Pons (tissue), 1 donor: Measurements from ENCODE around the gene COX7C.
"Not testable (repeated sequence)": the region's sequence is repeated elsewhere in the genome, so short reads cannot be mapped to it uniquely, and the experiment has no call there.

Experiments
- DNase-seq: peaks from one replicate; pipeline ENCODE4 v3.0.0-alpha.2; 2016; ENCODE audit warnings: low spot score

Gene COX7C

DNA sequence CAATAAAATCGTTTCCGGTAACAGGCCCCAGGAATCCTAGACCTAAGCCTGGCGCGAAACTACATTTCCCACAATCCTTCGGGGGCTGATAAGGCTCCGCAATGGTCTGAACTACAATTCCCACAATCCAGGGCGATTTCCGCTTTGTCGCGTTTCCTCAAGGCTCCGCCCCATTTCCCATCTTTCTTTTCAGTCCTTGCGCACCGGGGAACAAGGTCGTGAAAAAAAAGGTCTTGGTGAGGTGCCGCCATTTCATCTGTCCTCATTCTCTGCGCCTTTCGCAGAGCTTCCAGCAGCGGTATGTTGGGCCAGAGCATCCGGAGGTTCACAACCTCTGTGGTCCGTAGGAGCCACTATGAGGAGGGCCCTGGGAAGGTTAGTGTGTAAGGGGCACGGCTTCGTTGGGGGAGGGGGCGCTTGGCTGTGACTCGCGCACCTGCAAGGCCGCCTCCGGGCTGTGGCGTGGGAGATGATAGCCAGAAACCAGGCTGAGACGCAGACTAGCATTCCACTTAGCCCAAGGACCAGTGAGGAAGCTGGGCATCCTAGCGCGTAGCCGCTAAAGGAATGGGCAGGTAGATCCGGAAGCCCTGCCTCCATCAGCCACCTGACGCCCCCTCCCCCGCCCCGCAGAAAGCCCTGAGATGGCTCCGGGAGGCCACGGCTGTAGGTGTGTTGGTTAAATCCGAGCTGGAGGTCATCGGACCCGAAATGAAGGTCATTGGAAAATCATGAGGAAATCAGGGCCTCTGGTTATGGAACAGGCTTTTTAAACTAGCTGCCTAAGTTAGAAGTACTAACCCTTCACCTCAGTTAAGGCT lies at the start of gene COX7C:
COX7C (plus strand) TSS at position 186 of the 821 bp plus-strand sequence; CDS start at position 301, 115 bp downstream.
- peak; percentile 99 for DNase-seq

- DNase-seq, result not testable (repeated sequence)
Measured at GRCh38 chr5:86569522-86570426, 48.0 kb upstream of the COX7C start.

- DNase-seq, result no peak
Measured at GRCh38 chr5:86570427-86571083, 47.2 kb upstream of the COX7C start.

DNA sequence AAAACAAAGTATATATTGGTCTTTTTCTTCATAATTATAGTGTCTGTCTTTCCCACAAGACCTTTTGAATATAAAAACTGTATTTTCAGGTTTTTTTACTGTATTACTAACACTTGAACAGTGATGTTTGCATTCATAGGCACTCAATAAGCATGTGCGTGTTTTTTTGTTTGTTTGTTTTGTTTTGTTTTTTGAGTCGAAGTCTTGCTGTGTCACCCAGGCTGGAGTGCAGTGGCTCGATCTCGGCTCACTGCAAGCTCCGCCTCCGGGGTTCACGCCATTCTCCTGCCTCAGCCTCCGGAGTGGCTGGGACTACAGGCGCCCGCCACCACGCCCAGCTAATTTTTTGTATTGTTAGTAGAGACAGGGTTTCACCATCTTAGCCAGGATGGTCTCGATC lies 46.6 kb upstream of the COX7C start:
- not testable (repeated sequence) for DNase-seq

- DNase-seq, result no peak
Measured at GRCh38 chr5:86572825-86573517, 44.8 kb upstream of the COX7C start.

DNA sequence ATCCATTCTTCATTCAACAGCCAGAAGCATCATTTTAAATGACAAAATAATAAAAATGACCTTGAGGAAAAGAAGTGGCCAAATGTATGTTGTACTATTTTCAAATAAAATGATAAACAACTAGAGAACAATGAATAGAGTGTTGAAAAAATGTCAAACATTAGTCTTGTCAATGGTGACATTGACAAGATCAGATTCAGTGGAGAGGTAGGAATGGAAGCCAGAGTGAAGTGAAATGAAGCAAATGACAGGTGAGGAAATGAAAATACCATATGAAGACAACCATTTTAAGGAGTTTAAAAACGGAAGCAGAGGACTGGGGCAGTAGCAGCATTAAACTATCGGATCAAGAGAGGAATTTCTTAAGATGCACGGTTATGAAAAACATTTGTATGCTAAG lies 38.2 kb upstream of the COX7C start:
- DNase-seq, result no peak

- no peak for DNase-seq
Measured at GRCh38 chr5:86596476-86596875, 21.3 kb upstream of the COX7C start.

DNA sequence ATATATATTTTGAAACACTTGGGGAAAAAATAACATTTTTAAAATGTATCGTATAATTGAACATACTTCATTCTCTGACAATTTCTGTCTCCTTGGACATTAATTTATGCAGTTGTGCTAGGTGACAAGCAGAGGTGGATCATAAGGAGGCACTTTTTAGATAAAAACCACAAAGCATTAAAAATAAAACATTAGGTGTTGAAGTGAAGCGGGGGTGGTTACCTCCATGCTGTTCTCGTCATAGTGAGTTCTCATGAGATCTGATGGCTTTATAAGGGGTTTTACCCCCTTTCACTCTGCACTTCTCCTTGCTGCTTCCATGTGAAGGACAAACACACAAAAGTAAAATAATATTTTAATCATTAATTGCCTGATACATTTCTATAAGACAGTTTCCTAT lies 11.9 kb upstream of the COX7C start:
- no peak for DNase-seq

GRCh38 chr5:86613455-86613854 lies 4.3 kb upstream of the COX7C start:
- no peak for DNase-seq

- no peak for DNase-seq
Measured at GRCh38 chr5:86617309-86617755, 409 bp upstream of the COX7C start.

DNA sequence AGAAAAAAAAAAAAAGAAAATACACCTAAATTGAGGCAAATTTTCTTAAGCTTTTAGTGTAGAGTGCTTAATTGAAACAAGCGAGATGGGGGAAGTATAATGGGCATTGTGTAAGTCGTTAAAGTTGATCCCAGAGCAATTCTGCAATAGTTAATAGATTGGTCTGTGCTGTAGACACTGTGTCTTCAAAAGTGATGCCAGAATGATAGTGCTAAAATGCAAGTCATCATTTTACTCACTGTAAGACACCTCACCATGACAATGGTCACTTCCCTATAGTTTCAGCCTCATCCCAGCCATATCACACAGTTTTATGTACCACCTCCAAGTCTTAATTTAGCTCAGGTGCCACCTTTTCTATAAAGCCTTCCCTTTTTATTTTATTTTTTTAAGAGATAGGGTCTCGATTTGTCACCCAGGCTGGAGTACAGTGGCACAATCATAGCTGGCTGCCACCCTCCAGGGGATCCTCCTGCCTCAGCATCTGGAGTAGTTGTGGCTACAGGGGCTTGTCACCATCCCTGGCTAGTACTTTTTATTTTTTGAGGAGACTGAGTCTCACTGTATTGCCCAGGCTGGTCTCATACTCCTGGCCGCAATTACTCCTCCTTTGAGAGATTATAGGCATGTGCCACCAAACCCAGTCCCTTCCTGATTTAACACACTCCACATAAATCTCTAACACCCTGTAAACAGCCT lies 6.2 kb downstream of the COX7C start:
- DNase-seq, result no peak

GRCh38 chr5:86625148-86625547 lies 7.4 kb downstream of the COX7C start:
- DNase-seq, result no peak

GRCh38 chr5:86626149-86626548 lies 8.4 kb downstream of the COX7C start:
- DNase-seq, result no peak

GRCh38 chr5:86631165-86631564 lies 13.4 kb downstream of the COX7C start:
- no peak for DNase-seq

DNA sequence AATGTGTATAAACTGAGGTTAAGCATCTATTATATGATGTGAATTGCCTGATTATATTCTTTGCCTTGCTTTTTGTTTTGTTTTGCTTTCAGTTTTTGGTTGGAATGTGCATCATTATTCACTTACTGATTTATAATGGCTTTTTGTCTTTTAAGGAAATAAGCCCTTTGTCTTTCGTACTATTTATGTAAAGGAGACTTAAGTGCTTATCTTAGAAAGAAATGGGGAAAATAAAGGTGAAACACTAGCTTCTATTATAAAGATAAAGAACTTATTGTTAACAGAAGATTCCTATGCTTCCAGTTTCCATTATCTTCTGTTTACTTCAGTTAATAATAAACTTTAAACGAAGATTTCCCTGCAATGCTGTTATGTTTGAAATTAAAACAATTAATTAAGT lies 23.3 kb downstream of the COX7C start:
- DNase-seq, result peak; percentile 45

DNA sequence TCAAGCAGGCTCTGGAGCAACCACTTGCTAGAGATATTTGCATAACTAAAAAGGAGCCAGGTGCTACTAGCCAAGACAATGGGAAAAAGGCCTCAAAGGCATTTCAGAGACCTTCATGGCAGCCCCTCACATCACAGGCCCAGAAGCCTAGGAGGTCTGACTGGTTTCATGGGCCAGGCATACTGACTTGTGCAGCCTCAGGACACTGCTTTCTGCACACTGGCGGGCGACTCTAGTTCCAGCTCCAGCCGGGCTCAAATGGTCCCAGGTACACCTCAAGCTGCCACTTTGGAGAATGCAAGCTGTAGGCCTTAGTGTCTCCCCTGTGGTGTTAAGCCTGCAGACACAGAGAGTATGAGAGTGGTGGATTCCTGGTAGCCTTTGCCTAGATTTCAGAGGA lies 27.1 kb downstream of the COX7C start:
- no peak for DNase-seq

DNA sequence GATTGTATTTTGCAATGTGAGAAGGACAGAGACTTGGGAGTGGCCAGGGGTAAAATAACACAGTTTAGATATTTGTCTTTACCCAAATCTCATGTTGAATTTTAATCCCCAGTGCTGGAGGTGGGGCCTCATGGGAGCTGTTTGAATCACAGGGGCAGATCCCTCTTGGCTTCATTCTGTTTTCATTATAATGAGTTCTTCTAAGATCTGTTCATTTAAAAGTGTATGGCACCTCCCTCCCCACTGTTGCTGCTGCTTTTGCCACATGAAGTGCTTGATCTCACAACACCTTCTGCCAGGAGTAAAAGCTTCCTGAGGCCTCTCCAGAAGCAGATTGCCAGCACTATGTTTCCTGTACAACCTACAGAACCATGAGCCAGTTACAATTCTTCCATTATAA lies 28.1 kb downstream of the COX7C start:
- DNase-seq, result no peak

DNA sequence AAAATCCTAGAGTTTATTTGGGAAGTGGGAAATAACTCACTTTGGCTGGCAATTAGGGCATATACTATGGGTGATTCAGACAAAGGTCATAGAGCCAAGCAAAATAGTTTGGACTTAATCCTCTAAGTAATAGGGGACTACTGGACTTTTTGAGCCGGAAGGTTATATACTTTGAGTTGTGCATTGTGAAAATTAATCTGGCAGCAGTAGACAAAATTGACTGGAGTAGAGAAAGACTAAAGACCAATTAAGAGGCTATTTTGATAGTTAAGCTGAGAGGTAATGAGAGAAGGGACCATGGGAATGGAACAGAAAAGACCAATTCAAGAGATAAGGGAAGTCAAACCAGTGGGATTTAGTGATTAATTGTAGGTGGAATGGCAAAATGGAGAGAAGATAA lies 28.9 kb downstream of the COX7C start:
- DNase-seq, result no peak

DNA sequence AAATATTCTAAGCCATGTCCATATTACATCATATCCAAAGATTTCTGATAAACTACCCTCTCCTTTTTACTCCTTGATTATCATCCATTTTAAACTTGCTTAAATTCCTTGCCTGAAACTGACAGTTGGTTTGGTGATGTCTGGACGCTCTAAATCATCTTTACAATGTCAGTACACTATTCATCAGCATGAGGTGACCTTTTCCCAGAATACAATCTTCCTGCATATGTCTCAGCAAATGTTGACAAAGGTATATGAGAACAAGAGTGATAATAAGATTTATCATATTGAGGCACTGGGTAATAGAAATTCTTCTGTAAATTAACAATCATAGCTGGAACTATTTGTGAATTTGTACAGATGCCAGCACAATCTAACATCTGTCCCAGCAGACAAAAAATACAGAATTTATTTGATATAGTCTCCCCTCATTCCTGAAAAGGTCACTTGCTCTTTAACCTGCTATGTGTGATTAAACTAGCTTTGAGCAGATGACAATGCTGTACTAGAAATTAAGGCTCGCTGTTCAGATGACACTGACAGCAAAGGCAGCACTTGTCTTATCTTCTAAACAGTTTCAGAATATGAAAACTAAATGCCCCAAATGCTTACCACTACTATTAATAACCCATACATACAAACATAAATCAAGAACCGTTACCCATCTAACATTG lies 32.2 kb downstream of the COX7C start:
- no peak for DNase-seq

DNA sequence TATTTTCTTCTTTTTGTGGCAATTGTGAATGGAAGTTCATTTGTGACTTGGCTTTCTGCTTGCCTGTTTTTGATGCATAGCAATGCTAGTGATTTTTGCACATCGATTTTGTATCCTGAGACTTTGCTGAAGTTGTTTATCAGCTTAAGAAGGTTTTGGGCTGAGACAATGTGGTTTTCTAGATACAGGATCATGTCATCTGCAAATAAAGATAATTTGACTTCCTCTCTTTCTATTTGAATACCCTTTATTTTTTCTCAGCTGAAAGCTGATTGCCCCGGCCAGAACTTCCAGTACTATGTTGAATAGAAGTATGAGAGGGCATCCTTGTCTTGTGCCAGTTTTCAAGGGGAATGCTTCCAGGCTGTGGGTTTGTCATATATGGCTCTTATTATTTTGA lies 43.0 kb downstream of the COX7C start:
- not testable (repeated sequence) for DNase-seq

DNA sequence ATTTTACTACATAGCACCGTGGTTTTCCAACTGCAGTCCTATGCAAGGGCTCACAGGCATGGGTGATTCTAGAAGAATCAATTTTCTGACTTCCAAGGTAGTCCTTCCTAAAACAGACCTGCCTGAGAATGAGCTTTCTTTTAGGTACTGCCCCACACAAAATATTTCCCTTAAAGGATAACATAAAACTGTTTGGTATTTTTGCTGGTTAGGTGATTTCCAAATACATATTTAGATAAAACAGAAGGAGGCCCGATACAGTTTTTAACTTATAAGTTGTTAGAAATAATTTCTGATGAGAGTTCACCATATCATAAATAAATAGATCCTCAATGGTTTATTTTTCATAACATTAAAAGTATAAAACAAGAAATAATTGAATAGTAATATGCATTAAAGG lies 46.4 kb downstream of the COX7C start:
- DNase-seq, result no peak
